HG02678 (cell line): ENCODE data around the gene PAFAH2.

Experiments
- ATAC-seq: cut with Tn5 transposase; IDR thresholded peaks from one replicate; pipeline ENCODE4 v1.9.1; 2021; ENCODE audit warnings: mild to moderate bottlenecking, moderate library complexity; ENCODE audit not compliant: unreplicated experiment

PAFAH2 gene

DNA sequence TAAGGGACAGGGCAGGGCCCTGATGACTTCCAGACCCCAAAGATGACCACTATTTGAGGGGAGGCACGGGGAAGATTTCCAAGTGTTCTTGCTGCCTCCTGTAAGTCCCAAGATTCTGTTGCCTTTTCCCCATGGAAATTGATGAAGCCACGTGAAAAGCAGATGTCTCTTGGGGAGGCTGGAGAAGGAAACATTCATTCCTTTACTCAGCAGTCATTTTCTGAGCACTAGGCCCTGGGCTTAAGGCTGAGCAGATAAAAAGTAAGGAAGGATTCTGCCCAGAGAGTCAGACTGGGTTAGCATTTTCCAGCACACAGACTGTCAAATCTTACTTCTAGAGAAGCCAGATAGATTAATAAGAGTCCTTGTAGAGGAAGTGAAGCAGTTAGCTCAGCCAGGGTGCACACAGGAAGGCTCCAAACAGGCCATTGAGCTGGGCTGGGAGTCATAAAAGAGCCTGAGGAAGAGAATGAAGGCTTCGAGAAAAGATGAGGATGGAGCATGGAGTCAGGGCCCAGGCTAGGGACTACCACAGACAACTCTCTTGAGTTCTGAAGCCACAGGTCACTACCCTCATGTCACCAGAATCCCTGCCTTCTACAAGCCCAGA, 33.9 kb upstream of the PAFAH2 start:
- ATAC-seq, result no peak

DNA sequence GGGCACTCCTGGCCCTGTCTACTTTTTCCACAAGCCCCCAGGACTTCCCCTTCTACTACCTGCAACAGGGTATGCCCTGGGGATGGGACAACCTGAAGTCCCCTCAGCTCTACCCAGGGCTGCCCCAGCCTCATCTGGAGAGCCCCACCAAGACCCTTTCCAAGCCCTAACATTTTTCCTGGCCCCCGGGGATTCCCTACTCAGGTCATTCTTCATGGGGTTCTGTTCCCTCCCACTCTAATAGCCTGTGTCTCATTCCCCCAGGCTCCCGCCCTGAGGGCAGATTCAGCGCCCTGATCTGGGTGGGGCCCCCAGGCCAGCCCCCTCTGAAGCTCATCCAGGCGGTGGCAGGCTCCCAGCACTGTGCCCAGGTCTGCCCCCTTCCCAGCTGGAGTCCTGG, 33.3 kb upstream of the PAFAH2 start:
- ATAC-seq, result no peak

DNA sequence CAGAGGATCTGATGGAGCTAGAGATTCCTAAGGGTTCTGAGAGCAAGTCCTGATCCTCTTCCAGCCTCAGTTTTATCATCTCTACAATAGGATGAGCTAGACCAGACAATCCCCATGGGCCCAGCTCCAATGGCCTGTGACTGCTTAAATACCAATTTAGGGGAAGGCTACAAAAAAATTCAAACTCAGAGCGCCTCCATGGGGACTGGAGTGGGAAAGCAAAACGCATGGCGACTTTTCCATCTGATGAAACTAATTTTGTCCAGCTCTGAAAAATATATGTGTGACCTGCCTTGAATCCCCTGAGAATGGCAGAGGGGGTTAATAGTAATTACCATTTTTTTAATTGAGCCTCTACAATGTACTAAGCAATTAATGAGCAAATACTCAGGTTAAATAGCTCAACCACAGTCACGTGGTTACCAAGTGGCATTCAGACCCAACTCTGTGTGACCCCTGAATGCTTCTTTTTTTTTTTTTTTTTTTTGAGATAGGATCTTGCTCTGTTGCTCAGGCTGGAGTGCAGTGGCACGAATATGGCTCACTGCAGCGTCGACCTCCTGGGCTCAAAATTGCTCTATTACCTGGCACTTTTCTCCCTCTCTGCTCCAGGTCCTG, 32.1 kb upstream of the PAFAH2 start:
- no peak for ATAC-seq

DNA sequence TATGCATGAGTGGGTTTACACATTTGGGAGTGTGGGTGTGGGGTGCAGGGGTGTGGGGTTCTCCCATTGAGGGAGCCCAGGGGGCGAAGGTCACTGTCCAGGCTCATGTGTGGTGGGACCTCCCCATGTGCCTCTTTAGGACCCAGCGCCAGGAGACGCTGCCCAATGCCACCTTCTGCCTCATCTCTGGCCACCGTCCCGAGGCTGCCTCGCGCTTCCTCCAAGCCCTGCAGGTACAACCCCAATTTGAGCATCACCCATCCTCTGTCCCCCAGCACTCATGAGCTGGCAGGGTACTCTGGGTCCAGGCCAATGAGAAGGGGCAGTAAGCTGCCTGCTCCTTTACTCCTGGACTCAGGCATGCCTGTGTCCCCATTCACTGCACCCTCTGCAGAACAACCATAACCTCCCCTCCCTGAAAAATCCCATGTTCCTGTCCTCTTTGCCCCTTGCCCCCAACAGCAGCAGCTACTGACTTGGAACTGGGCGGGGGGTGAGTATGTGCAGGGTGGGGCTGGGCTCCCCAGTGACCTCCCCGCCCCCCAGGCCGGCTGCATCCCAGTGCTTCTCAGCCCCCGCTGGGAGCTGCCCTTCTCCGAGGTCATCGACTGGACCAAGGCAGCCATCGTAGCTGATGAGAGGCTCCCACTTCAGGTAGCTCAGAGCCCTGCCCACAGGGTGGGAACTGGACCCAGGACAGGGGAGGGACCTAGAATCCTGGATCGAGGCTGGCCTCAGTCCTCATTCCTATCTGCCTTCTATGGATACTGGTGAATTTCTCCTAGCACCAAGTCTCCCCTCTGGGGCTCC, 31.4 kb upstream of the PAFAH2 start:
- ATAC-seq, result no peak

DNA sequence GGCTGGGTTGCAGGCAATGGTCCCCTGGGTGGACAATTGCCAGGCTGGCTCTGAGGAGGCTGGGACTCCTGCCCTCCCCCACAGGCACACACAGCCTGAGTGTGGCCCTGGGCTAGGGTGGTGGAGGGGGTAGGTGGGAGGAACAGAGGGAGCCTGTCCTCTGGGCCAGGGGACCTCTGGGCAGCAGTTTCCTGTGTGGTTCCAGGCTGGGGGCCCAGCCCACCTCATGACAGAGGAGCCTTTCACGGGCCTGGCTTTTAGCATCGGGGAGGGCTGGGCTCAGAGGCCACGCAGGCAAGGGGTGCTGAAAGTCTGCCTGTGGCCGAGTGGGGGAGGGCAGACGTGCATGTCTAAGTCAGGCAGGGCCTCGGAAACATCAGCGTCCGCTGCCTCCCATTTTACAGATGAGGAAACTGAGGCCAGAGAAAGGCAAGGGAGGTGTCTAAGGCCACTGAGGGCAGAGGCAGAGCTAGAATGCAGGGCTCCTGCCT, 30.7 kb upstream of the PAFAH2 start:
- no peak for ATAC-seq

DNA sequence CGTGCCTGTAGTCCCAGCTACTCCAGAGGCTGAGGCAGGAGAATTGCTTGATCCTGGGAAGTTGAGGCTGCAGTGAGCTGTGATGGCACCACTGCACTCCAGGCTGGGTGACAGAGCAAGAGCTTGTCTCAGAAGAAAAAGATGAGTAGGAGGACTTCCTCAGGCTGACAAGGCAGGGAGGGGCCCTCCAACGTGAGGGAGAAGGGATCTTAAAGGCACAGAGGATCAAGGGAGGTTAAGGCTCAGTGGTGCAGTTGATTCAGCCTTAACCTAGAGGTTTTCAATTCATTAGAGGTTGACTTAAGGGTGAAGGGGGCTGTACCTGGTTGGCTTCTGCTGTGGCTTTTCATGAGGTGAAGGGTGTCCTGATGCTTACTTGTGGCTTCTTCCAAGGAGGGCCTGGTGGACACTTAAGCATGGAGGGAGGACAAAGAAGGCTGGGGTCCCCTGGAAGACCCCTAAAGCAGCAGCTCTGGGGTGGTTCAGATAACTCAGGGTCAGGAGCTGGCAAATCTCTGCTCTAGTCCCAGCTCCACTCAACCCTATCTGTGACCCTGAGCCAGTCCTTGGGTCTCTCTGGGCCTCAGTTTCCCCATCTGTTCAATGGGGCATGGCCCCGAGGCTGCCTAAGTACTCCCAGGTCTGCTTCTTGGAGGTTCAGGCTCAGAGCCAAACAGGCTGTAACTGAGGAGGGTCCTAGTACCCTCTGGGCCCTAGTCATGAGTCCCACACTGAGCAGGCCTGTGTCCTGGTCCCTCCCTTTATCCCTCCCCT, 30.0 kb upstream of the PAFAH2 start:
- ATAC-seq, result no peak

DNA sequence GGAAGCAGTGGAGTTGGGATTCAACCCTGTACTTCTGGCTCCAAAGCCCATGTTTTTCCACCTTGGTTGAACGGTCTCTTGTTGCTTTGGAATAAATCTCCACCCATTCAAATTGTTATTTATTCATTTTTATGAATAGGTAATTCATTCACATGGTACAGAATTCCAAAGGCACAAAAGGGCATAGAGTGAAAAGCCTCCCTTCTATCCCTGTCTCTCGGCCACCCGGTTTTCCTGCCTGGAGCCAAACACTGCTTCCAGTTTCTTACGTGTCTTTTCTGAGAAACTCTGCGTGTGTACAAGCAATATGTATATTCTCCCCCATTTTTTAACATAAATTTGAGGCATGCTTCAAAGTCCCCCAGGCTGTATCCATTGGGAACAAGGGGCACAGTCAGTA, 27.7 kb upstream of the PAFAH2 start:
- ATAC-seq, result no peak

DNA sequence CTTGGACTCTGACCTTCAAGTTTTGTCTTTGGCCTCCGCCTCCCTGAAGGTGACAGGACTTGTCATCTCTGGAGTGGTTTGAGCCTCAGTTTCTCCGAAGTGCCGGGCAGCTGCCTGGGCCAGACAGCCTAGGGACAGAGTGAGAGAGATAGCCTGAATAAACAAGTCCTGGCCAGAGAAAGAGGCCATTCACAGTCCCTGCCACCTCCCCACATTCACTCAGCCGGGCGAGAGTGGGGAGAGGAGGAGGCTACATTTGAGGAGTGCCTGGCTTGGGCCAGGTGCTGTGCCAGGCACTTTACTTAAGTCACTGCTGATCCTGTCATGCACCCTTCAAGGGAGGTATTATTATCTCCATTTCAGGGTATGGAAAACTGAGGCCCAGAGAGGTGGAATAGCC, 27.2 kb upstream of the PAFAH2 start:
- ATAC-seq, result no peak

DNA sequence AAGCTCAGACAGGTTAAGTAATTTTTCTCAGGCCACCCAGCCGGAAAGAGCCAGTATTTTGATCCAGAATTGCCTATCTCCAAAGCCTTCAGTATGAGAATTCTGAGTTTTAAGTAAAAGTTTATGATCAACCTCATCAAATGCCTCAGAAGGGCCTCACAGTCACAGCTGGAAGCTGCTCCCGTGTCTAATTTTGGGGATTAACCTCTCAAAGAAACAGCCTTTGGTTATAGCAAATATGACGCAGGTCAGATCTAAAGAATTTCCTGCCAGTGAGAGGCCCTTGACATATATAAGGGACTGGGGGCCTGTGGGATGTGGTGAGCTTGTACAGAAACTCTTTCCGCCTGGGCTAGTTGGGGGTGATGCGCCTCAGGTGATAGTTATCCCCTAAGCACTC, 26.0 kb upstream of the PAFAH2 start:
- no peak for ATAC-seq

DNA sequence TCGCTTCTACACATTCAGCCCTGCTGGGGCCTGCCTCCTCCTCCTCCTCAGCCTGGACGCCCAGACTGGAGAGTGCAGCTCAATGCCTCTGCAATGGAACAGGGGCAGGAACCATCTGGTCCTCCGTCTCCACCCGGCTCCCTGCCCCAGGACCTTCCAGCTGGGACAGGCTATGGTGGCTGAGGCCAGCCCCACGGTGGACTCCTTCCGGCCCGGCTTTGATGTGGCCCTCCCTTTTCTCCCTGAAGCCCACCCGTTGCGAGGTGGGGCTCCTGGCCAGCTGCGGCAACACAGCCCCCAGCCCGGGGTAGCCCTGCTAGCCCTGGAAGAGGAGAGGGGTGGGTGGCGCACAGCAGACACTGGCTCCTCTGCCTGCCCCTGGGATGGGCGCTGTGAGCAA, 25.1 kb upstream of the PAFAH2 start:
- no peak for ATAC-seq

DNA sequence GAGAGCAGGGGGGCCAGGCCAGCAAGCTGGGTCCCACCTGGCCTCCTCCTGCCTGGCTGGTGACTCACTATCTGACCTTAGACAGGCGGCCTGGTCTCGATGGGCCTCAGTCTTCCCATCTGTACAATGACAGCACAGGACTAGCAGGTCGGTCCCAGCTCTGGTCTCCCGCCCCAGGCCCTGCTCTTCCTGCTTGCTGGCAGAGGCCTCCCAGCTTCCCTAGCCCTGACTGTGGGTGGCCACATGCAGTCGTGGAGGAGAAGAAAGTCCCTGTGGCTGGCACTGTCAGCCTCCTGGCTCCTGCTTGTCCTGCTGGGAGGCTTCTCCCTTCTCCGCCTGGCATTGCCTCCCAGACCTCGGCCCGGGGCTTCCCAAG, 24.5 kb upstream of the PAFAH2 start:
- no peak for ATAC-seq

DNA sequence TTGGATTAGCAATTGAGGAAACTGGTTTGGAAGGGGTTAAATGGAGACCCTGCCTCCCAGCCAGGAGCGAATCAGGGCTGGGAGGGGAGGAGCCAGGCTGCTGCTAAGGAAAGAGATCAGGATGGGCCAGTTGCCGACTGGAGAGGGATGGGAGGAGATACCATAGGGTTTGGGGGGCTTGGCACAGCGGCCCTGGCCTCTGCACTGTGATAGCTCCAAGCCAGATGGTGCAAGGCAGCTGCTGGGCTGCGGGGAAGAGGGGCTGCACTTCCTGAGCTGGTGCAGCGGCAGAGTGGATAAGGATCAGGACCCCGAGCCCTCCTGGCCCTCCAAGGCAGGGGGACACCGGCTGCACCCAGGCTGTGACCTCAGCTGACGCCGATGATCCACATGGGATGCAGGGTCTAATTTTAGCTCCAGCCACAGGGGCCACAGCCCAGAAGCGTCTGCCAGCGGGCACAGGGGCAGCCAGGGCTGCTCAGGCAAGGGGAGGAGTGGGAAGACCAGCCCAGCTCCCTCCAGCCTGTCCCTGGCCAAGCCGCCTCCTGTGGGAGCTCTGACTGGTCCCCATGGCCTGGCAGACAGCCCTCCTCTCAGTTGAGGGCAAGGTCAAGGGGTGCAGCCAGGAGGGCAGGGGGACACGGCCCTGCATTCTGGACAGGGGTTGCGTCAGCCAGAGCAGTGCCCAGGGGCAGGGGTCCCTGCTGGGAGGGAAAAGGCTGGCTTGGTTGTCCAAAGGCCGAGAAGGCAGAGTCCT, 24.0 kb upstream of the PAFAH2 start, which contains the start of gene EXTL1:
Gene EXTL1 (plus strand): TSS at position 129 of the 757 bp plus-strand sequence. CDS start 872 bp downstream, outside the sequence.
- ATAC-seq, result no peak

DNA sequence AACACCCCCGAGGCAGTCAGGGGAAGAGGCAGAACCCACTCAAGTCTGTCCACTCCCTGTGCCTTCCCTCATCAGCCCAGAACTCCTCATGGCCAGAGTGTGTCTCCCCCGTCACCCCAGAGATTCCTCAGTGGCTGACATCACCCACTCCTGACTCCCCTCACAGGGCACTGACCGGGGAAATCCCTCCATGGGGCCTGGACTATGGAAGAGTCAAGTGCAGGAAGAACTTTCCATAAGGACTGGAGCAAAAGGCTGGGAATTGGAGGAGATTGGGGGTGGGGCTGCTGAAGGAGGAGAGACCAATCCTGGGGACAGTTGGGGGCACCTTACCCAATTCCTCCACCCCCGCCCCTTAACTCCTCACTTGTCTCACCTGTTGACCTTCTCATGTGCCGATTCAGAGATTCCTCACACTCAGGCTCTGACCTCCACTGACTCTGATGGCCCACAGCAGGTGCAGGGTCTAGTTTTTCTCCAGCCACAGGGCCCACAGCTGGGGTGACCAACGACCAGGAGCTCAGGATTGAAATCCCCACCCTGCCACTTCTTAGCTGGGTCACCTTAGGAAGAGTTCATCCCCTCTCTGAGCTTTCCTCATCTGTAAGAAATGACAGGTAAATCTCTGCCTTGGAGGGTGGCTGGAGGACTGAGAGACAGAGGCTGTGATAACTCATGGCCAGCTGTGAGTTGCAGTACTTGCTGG, 23.2 kb upstream of the PAFAH2 start:
- ATAC-seq, result no peak

DNA sequence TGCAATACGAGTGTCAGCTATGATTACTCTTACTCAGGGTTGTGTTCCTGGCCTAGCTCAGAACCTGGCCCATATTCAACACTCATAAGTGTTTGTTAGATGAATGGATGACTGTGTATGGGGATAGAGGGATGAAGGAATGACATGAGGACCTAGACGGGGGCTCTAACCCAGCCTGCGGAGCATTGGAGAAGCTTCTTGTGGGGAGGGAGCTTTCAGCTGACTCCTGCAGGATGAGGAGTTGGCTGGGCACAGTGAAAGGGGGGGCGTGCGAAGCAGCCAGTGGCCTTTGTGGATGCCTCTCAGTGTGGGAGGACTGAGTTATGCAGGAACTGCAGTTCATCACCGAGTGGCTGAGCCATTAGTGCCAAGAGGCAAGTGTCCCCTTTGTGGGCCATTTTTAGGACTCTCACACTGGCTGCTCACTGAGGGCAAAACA, 22.5 kb upstream of the PAFAH2 start:
- no peak for ATAC-seq

DNA sequence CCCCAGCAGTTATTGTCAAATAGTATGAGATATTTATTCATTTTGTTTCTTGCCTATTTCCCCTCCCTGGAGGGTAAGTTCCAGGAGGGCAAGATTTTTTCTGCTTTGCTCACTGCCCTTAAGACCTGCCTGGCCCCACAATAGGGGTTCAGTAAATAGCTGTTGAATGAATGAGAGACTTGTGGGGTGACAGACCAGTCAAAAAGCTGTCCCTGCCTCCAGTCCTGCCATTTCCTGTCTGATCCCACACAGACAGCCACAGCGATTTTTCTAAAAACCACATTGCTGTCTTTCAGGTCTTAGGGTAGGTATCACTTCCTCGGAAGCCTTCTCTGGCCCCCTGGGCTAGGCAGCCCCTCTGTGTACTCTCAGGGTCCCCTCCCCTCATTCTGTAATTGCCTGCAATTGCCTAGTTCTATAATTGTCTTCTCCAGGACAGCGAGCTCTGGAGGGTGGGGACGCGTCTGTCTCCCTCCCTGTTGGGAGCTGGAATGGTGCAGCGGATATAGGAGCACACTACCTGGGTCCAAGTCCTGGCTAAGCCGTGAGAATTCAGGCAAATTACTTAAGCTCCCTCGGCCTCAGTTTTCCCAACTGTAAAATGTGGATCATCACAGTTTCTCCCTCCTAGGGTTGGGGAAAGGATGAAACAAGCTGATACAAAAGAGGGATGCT, 21.9 kb upstream of the PAFAH2 start:
- no peak for ATAC-seq

DNA sequence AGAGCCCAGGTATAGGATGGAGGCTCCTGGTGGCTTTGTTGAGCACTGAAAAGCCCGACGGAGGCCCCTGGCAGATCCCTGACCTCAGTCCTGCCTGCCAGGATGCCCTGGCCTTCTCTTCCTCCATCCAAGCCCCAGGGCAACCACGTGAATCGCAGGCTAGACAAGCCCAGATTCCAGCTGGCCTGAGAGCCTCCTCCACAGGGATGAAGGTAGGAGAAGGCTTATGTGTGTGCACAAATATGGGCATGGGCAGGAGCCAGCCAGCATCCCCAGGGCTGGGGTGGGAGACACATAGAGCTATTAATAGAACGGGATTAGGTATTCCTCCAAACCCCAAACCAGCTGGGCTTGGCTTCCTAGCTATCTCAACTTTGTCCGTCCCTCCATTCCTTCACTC, 19.7 kb upstream of the PAFAH2 start:
- no peak for ATAC-seq

DNA sequence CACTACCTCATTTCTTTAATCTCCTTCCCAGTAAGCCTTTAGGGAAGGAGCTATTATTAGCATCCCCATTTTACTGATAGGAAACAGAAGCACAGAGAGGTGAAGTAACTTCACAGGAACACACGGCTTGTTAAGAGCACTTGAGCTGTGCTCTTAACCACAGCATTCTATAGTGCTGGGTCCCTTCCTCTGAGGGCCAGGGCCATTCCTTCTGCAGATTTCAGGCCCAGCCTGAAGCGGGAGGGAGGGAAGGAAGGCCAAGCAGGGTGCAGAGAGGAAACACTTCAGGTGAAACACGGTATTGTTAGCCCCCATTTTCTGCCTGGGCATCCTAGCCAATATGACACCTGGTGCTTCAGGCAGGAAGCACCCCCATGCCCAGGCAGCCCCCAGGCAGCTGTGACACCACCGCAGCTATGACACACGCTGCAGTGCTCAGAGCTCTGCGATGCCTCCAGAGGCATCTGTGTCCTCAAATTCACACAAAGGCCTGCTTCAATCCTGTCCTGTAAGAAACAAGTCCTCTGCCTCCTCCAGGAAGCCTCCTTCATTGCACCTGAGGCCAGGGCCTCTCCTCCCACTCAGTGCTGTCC, 19.2 kb upstream of the PAFAH2 start:
- no peak for ATAC-seq

DNA sequence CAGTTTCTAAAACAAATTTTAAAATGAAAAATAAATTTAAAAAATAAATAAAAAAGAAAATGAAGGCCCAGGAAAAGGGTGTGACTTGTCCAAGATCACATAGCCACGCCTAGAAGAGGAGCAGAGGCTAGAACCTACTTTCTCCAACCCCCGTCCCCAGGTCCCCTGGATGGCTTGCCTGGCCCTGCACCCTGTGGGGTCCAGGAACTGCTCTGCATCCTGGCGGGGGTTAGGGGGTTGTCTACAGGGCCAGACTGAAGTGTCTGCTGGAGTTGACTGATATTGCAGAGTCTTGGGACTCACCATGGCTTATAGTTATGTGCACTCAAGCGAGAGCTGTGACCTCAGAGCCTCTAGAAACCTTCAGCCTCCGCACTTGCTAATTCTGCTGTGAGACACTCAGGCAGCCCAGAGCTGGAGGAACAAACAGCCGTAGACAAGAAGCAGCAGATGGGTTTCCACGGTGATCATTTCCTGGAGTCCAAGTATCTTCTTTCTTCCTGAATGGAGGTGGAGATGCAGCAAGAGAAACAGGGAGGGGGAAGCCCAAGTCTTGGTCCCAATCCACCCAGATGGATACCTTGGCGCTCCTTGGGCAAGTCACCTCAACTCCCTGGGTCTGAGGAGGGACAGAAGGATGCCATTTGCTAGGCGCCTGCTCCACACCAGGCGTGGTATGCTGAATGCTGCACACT, 18.5 kb upstream of the PAFAH2 start:
- no peak for ATAC-seq
